HT1080 (cell line): ENCODE data around the gene MEGF6. TPM values are rescaled to one million over a fixed set of nuclear protein-coding genes. Genes with fewer than 3 reads are reported as not detected.

Experiments
- DNase-seq: peaks from one replicate; pipeline ENCODE4 v3.0.0-alpha.2; 2015; ENCODE audit warnings: low read depth
- total RNA-seq: library from RNA; depleted of rRNA; stranded (reverse); fragments of >200 nt; shearing (Covaris generic); gene quantifications from 2 replicates; pipeline ENCODE4 v1.2.3, GENCODE V29; 2014

The MEGF6 gene
- total RNA-seq, 1 experiment from 2014 or later = 0.92 TPM

DNA sequence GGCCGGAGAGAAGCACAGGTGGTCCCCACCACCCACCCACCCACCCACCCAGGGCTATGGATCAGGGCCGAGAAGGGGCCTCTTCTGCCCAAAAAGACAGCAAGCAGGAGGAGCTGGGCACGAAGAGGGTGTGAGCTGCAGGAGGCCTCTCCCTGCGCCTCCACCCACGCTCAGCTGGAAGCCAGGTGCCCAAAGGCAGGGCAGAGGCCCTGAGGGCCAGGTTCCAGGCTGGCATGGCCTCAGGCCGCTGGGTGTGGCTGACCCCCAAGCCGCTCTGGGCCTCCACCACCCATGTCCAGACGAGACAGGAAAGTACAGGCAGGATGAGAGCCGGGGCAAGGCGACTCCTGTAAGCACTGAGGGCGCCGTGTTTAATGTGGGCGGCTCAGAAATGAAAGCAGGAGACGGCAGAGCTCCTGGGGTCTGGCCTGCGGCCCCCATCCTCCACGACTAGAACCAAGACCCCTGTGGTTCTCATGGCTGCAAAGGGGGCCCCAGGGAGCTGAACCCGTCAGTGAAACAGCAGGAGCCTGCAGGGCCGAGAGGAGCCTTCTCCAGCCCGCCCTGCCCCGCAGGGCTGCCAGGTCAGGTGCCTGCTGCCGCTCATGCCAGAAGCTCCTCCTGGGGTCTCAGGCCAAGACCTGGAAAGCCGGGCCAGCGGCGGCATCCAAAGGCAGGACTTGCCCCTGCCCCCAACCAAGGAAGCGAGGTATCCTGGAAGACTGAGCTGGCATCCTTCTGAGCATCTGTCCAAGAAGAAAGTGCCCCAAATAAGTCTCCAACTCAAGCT is 56.0 kb downstream of the MEGF6 start:
- no peak for DNase-seq

GRCh38 chr1:3553940-3554223 is 57.4 kb downstream of the MEGF6 start:
- DNase-seq = no peak

GRCh38 chr1:3553166-3553939 is 58.0 kb downstream of the MEGF6 start:
- DNase-seq = no peak

DNA sequence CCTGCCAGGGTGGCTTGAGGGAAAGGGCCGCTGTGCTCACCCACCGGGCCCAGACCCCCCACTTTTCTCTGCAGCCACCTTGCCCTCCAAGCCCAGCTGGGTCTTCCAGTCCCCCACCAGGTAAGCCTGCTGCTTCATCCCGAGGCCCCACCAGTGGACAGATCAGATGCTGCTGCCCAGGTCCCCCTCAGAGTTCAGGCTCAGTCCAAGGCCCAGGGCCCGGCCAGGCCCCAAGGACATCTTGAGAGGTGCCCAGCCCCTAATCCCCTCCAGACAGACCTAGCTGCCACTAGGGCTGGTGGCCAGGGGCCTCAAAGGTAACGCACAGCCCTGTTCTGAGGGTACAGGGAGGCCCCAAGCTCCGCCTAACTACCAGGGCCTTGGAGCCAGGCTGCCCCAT is 58.6 kb downstream of the MEGF6 start:
- DNase-seq = no peak

DNA sequence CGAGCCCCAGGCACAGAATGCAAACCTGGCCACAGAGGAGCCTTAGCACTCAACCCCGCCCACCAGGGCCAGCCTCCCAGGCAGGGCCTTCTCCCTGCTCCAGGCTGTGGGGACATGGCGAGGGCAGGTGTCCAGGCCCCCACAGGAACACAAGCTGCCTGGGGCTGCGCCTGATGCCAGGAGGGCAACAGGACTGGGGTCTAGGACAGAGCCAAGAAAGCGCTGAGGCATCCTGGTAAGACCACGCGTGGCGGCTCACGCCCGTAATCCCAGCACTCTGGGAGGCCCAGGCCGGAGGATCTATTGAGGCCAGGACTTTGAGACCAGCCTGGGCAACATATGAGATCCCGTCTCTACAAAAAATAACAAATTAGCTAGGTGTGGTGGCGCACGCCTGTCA is 59.1 kb downstream of the MEGF6 start:
- no peak for DNase-seq

DNA sequence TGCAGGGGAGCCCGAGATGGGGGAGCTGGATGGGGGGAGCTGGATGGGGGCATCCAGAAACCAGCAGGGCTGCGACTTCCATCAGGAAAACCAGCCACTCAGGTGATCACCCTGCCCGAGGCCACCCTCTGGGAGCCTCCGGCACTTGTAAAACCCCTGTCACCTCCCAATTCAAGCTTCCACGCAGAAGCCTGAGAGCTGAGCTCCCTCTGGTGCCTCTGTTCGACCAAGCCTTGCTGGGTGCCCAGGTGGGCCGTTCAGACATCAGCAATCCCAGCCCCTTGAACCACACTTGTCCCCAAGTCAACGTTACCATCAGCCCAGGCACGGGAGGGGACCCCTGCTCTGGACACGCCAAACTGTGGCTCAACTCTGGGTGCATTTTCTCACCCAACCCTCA is 59.6 kb downstream of the MEGF6 start:
- DNase-seq = no peak

DNA sequence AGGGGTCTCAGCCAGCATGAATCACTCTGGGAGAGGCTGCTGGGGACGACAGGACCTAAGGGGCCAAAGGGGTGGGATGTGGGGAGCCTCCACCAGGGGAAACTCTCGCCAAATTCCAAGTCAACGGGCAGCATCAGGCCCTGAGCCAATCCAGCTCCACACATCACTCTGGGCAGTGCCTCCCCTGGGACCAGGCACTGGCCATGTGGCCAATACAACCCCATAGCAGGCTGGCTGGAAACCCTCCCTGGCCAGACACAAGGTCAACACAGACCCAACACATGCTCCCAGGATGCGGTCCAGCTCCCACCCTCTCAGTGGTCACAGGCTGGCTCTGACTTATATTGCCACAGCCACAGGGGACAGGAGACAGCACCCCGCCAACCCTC is 60.0 kb downstream of the MEGF6 start:
- no peak for DNase-seq

DNA sequence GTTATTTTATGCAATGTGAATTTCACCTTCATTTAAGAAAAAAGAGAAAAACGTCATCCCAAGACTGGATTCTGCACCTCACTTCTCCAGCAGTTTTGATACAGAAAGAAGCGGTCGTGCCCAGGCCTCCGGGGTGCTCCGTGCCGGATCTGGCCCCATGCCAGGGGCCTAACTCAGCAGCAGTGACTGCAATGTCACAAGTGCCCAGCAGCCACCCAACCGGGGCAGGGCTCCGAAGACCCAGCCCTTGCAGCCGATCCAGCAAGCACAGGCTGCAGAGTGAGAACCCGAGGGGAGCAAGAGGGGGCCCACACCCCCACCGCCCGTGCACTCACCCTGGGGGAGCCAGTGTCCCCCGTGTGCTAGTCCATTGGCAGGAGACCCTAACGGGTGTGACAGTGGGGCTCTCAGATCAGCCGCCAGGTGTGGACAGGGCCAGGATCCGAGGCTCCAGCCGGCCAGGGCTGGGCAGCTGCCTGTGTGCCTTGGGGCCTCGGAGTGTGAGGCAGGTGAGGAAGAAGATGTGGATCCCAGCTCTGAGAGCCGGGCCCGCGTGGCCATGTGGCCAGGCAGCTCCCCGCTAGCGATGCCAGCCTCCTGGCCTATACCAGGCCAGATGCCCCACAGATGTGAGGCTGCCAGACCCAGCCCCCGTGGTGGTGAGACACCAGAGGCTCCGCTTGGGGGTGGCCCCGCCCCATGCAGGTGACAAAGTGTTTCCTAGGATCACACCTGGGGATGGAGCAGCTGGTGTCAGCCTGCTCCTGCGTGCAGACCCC is 60.6 kb downstream of the MEGF6 start:
- no peak for DNase-seq

DNA sequence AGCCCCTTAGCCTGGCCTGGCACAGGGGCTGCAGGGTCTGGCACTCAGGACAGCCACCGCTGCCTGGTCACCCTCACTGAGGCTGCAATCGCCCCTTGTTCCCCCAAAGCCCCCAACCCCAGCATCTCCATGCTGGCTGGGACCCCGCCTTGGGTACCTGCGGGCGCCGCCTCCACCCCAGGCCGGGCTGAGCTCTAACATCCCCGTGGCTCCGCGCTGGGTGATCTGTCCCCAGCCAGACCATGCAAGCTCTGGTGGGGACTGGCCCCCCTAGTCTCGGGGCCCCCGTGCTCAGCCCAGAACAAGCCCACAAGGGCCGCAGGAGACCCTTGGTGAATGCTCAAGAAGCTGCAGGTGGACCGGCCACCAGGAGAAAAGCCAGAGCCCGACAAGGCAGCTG is 62.4 kb downstream of the MEGF6 start:
- DNase-seq = no peak

DNA sequence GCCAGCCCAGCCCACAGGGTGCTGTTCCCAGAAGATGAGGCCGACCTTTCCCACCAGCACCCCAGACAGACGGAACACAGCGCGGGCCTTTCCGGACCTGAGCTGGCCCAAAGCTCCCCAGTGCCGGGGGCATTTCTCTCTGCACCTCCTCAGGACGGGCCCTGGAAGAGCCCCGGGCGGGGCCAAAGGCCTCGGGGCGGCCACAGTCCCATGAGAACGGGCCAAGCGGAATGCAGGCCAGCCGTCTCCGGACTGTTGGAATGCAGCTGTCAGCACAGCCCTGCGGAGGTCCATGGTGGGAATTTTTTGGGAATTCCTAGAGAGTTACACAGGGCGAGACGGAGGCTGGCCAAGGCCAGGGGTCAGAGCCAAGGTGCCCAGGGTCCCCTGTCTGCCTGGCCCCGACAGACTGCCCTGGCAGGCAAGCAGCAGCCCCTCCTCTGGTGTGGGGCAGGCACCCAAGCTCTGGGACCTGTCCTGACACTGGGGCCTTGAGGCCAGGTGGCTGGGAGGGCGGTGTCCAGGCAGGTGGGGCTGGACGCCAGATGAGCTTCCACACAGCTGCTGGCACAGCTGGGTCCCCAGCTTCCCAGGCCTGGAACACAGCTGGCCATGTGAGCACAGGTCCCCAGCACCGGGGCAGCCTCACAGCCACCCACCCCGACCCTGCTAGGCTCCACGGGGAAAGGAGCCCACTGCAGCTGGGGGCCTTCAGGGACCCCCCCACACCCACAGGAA is 63.0 kb downstream of the MEGF6 start:
- no peak for DNase-seq

GRCh38 chr1:3547055-3548005 is 64.0 kb downstream of the MEGF6 start:
- no peak for DNase-seq

- DNase-seq = no peak
These were observed 65.3 kb downstream of the MEGF6 start for GRCh38 chr1:3546048-3546384.

GRCh38 chr1:3545363-3546047 is 65.8 kb downstream of the MEGF6 start:
- no peak for DNase-seq

DNA sequence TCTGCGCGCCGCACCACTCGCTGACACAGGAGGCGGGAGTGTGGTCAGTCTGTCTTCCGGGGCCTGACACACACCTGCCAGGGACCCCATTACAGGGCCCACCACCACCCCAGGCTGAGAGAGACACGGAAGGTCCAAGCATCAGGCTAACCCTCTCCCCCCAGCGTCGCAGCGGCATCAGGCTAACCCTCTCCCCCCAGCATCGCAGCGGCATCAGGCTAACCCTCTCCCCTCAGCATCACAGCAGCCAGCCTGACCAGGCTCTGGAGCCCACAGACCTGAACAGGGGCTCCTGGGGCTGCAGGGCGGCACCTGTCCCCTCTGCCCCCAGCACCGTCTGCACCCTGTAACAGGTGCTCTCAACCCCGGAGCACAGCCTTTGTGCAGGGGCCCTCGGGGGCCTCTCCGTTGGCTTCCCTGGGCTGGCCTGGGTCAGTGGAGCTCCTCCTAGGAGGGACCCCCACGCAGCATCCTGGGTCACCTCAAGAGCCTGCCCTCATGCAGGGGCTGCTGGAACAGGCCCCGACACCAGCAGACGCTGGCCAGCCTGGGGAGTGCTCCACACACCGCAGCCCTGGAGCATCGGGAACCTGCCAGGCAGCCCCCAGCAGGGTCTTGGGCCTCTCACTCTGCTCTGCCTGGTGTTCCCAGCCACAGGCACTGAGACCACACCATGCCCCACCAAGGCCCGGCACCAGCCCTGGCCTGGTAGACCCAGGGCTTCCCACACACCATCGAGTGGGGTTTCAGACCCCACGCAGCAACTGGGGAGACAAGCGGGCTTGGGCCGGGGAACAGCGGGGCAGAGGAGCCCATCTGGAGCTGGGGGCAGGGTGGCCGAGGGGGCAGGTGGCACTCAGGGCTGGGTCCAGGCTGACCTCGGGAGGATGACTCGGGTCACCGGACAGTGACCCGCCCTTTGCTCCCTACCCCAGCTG is 67.0 kb downstream of the MEGF6 start:
- no peak for DNase-seq

DNA sequence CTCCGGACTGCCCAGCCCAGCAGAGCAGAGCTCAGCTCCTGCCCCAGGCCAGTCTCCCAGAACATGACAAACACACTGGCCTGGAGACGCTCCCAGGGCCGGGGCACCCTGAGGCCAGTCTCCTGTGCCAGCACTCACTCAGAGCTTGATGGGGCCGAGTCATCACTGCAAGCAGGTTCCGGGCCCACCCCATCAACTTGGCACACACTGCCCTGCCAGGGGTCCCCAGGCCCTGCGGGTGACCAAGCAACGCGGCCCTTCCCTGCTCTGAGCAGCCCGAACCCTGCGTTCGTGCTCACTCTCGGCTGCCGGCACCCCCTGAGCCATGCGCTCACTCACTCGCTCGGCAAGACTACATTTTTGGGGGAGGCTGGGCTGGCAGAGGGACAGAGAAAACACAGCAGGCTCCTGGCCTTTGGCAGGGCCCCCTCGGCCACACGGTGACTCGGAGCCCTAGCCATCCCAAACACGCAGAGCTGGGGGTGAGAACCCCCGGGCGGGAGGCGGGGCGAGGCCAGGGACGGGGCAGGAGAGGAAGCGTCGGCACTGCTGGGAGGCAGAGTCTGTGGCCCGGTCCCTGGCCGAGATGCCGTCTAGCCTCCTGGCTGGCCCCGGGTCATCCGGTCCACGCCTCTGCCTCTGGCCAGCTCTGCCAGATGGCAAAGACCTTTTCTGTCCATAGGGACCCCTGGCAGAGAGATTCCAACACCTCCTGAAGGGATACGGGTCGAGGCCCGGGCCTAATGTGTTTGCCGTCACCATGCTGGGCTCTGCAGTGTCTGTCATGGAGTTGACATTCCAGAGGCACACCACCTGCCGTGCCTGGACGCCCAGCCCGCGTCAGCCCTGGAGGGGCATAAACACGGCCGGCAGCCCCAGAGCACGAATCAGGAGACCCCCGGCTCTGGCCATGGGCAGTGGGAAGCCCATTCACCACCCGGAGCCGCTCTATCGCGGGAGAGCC is 68.0 kb downstream of the MEGF6 start:
- peak; percentile 7 for DNase-seq

DNA sequence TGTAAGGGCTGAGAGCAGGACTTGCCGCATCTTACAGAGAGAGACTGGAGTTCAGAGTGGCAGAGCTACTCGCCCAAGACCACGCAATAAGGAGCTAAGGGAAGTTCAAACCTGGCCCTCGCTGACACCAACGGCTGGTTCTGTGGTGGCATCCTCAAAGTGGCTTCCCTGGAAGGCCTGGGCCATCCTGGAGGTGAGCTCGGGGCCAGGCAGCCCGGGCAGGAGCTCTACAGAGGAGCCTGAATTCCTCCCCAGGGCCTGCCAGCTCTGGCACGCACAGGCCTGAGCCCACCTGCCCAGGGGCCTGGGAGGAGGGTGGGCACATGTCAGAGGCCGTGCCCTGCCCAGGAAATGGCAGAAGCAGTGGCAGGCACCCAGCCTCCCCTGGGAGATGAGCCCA is 68.6 kb downstream of the MEGF6 start:
- no peak for DNase-seq

- DNase-seq = no peak
These were observed 69.4 kb downstream of the MEGF6 start for GRCh38 chr1:3541936-3542335.

GRCh38 chr1:3541465-3541864 is 69.8 kb downstream of the MEGF6 start:
- no peak for DNase-seq
